Fibroblast of lung (primary cell): ENCODE measurements around the gene SORL1.

Source experiments
- CTCF ChIP-seq, 2 donors: IDR thresholded peaks in 1 of 2; conservative IDR thresholded peaks in 1 of 2; 1 replicate in 1 of 2; 2 replicates in 1 of 2; pipeline ENCODE4 v1.5.1; 2011 to 2012; ENCODE audit warnings: low read length in 2 of 2, control low read depth in 1 of 2, inconsistent platforms in 1 of 2, low read depth in 1 of 2, mild to moderate bottlenecking in 1 of 2
- EZH2 ChIP-seq: IDR thresholded peaks from 2 replicates; pipeline ENCODE4 v1.5.1; 2012; ENCODE audit warnings: low read length, control low read depth, mild to moderate bottlenecking; ENCODE audit errors: missing control alignments

- TF ChIP-seq CTCF (conservative IDR thresholded peaks at IDR 0.05 in 1 of 2, IDR thresholded peaks at IDR 0.05 in 1 of 2; ENCODE audit: low read depth in 1 of 2, low read length in 2 of 2): no peak
- TF ChIP-seq EZH2: no peak
Observed at GRCh38 chr11:121500717-121501116, 48.6 kb downstream of the SORL1 start.
